GM12878 (cell line): Measurements from ENCODE around the gene GAREM2. TPM values are rescaled to one million over a fixed set of nuclear protein-coding genes. Genes with fewer than 3 reads are reported as not detected.

Experiments used
- ATAC-seq: fragments of 200-7000 bp; cut with Tn5 transposase; 3 replicates; pipeline ENCODE4 v1.9.1; 2020; ENCODE audit warnings: mild to moderate bottlenecking, moderate library complexity
- BruUV-seq: library from RNA; stranded (reverse); fragments of 400-500 nt; replicated peaks from 2 replicates; lab custom pipeline; 2021; lab: Mats Ljungman, UMichigan
- CTCF ChIA-PET: fragments of 300-600 bp; sonication (Branson Sonifier 250); formaldehyde crosslinking; extraction: SDS; loops from one replicate; lab custom pipeline; 2021; ENCODE audit warnings: inconsistent platforms; lab: Yijun Ruan, JAX
- POLR2A ChIA-PET: fragments of 350-600 bp; formaldehyde crosslinking; extraction: SDS; loops from one replicate; lab custom pipeline; 2021; ENCODE audit warnings: inconsistent platforms; lab: Charles Lee
- RAD21 ChIA-PET: fragments of 300-600 bp; sonication (Branson Sonifier 250); formaldehyde crosslinking; loops from one replicate; lab custom pipeline; 2023; ENCODE audit warnings: antibody characterized with exemption; ENCODE audit not compliant: unreplicated experiment; lab: Charles Lee
- SMC1A ChIA-PET: fragments of 300-600 bp; sonication (Branson Sonifier 250); formaldehyde crosslinking; loops from one replicate; lab custom pipeline; 2023; ENCODE audit not compliant: unreplicated experiment, uncharacterized antibody; lab: Charles Lee
- DNase-seq: peaks from one replicate; pipeline ENCODE4 v3.0.0-alpha.2; 2011; ENCODE audit warnings: low read depth, low spot score
- FAIRE-seq: peaks from 3 replicates; lab custom pipeline; 2011; peaks lifted over from hg19 to GRCh38; lab: Jason Lieb, UNC
- H2AFZ ChIP-seq: 2 replicates; pipeline ENCODE4 v1.6.0; 2011; ENCODE audit warnings: low read depth, low read length, control low read depth; ENCODE audit not compliant: control insufficient read depth
- H3K27ac ChIP-seq: 2 replicates; pipeline ENCODE4 v1.5.1; 2011; ENCODE audit warnings: control low read depth; ENCODE audit not compliant: control insufficient read depth, insufficient read depth
- H3K27me3 ChIP-seq, 2 experiments: replicated peaks in 1 of 2; 2 replicates each; pipeline versions ENCODE4 v1.6.0 to v1.6.1; 2011; ENCODE audit warnings: low read length in 1 of 2; ENCODE audit not compliant: control insufficient read depth in 2 of 2, insufficient read depth in 2 of 2
- H3K36me3 ChIP-seq, 2 experiments: 2 replicates each; pipeline ENCODE4 v1.5.1; 2011; ENCODE audit warnings: low read length in 1 of 2; ENCODE audit not compliant: control insufficient read depth in 2 of 2, insufficient read depth in 2 of 2
- H3K4me1 ChIP-seq: 2 replicates; pipeline ENCODE4 v1.6.1; 2011; ENCODE audit warnings: mild to moderate bottlenecking, low read length, moderate library complexity, mixed read lengths; ENCODE audit not compliant: control insufficient read depth, insufficient read depth
- H3K4me2 ChIP-seq: 2 replicates; pipeline ENCODE4 v1.6.0; 2011; ENCODE audit warnings: control low read depth; ENCODE audit not compliant: control insufficient read depth, insufficient read depth
- H3K4me3 ChIP-seq: fragments of 200-600 bp; sonication (generic); 2 replicates; pipeline ENCODE4 v1.5.1; 2016
- H3K79me2 ChIP-seq: 2 replicates; pipeline ENCODE4 v1.6.0; 2011; ENCODE audit warnings: low read length; ENCODE audit not compliant: control insufficient read depth, insufficient read depth
- H3K9ac ChIP-seq: 2 replicates; pipeline ENCODE4 v1.8.0; 2011; ENCODE audit warnings: low read length, control low read depth, mixed read lengths; ENCODE audit not compliant: control insufficient read depth, insufficient read depth
- H3K9me3 ChIP-seq: replicated peaks from 3 replicates; pipeline ENCODE4 v1.5.1; 2011; ENCODE audit warnings: mild to moderate bottlenecking, low read length; ENCODE audit not compliant: control insufficient read depth, insufficient read depth
- H4K20me1 ChIP-seq: 2 replicates; pipeline ENCODE4 v1.6.0; 2011; ENCODE audit not compliant: control insufficient read depth, insufficient read depth
- BHLHE40 ChIP-seq, 2 experiments: fragments of 450-650 bp in 1 of 2; IDR thresholded peaks; 2 replicates each; pipeline ENCODE4 v1.6.1; 2011 to 2017; ENCODE audit warnings: low read depth in 2 of 2, borderline replicate concordance in 1 of 2, improper control_type of control experiment in 1 of 2, low read length in 1 of 2, mild to moderate bottlenecking in 1 of 2
- CHD4 ChIP-seq: fragments of 200-600 bp; sonication (generic); IDR thresholded peaks from 2 replicates; pipeline ENCODE4 v1.6.1; 2016; ENCODE audit warnings: mild to moderate bottlenecking
- DPF2 ChIP-seq: fragments of 450-650 bp; IDR thresholded peaks from 2 replicates; pipeline ENCODE4 v1.6.1; 2017; ENCODE audit warnings: mild to moderate bottlenecking
- ESRRA ChIP-seq: IDR thresholded peaks from 2 replicates; pipeline ENCODE4 v1.6.1; 2012; ENCODE audit warnings: mild to moderate bottlenecking, low read length, improper control_type of control experiment
- IKZF2 ChIP-seq, 2 experiments: fragments of 450-650 bp; IDR thresholded peaks; 2 replicates each; pipeline ENCODE4 v1.6.1; 2017; ENCODE audit warnings: mild to moderate bottlenecking in 2 of 2, moderate library complexity in 2 of 2
- PAX5 ChIP-seq: IDR thresholded peaks from 2 replicates; pipeline ENCODE4 v1.6.1; 2011; ENCODE audit warnings: low read depth, low read length, borderline replicate concordance
- POLR2AphosphoS2 ChIP-seq: IDR thresholded peaks from 2 replicates; pipeline ENCODE4 v1.6.1; 2011; ENCODE audit warnings: low read depth, mild to moderate bottlenecking, low read length, improper control_type of control experiment, moderate library complexity
- RAD21 ChIP-seq: IDR thresholded peaks from 2 replicates; pipeline ENCODE4 v1.6.1; 2011; ENCODE audit warnings: mild to moderate bottlenecking, low read depth, low read length, moderate library complexity; ENCODE audit not compliant: insufficient read depth
- RCOR1 ChIP-seq: conservative IDR thresholded peaks from 2 replicates; pipeline ENCODE4 v1.6.1; 2012; ENCODE audit warnings: low read depth, low read length, improper control_type of control experiment
- SIN3A ChIP-seq: IDR thresholded peaks from 2 replicates; pipeline ENCODE4 v1.6.1; 2012; ENCODE audit warnings: low read depth, low read length, improper control_type of control experiment
- SUPT20H ChIP-seq: IDR thresholded peaks from 2 replicates; pipeline ENCODE4 v1.6.1; 2011; ENCODE audit warnings: low read depth, mild to moderate bottlenecking, low read length, moderate library complexity, borderline replicate concordance; ENCODE audit not compliant: control insufficient read depth
- TBL1XR1 ChIP-seq: IDR thresholded peaks from 2 replicates; pipeline ENCODE4 v1.6.1; 2012; ENCODE audit warnings: low read depth, low read length, improper control_type of control experiment
- TCF12 ChIP-seq: IDR thresholded peaks from 2 replicates; pipeline ENCODE4 v1.6.1; 2011; ENCODE audit warnings: low read depth, mild to moderate bottlenecking, low read length
- YBX1 ChIP-seq: fragments of 450-650 bp; IDR thresholded peaks from 2 replicates; pipeline ENCODE4 v1.6.1; 2016; ENCODE audit warnings: antibody characterized with exemption
- ZNF207 ChIP-seq: fragments of 450-650 bp; IDR thresholded peaks from 2 replicates; pipeline ENCODE4 v1.6.1; 2014; ENCODE audit warnings: antibody characterized with exemption, mild to moderate bottlenecking, borderline replicate concordance
- ZNF217 ChIP-seq: fragments of 450-650 bp; IDR thresholded peaks from 2 replicates; pipeline ENCODE4 v1.6.1; 2017; ENCODE audit warnings: antibody characterized with exemption, mild to moderate bottlenecking
- WGBS: methylation state at CpG from one replicate; pipeline ENCODE4 v1.1.6; 2016; ENCODE audit warnings: low lambda C conversion rate; ENCODE audit not compliant: insufficient replicate concordance, insufficient coverage; ENCODE audit errors: missing lambda C conversion rate; 5-methylcytosine and 5-hydroxymethylcytosine counted together
- in situ Hi-C: fragments of 300-500 bp; cut with MboI; formaldehyde crosslinking; loops from 9 replicates; pipeline ENCODE4 v1.14.3; 2018; ENCODE audit warnings: mixed read lengths
- intact Hi-C: fragments of 100-400 bp; cut with micrococcal nuclease; formaldehyde crosslinking; loops from one replicate; pipeline ENCODE4 v1.14.2; 2022; ENCODE audit not compliant: unreplicated experiment
- polyA plus RNA-seq, 11 experiments: library from polyadenylated mRNA; depleted of rRNA in 4 of 11; unstranded in 6 of 11; stranded (reverse) in 5 of 11; fragments of >200 nt; fragmentation: Nextera tagmentation in 4 of 11; fragmentation: Illumina TruSeq in 1 of 11; extraction: Ambion mirVana in 4 of 11; extraction: Trizol in 1 of 11; gene quantifications; 1 replicate in 1 of 11; 2 replicates in 10 of 11; pipeline versions ENCODE4 v1.2.1 to v1.2.3, GENCODE V29; 2011 to 2016; ENCODE audit warnings: inconsistent platforms in 2 of 11, missing spikeins in 2 of 11, low read depth in 1 of 11
- total RNA-seq, 4 experiments: library from RNA; depleted of rRNA in 3 of 4; stranded (reverse); fragments of >200 nt in 3 of 4; fragmentation: Illumina TruSeq in 1 of 4; extraction: Trizol in 1 of 4; gene quantifications; 2 replicates each; pipeline versions ENCODE4 v1.2.1 to v1.2.3, GENCODE V29; 2013 to 2021

The GAREM2 gene
- total and polyA plus RNA-seq, 10 of the 15 experiments (the other 5 are each of a cell fraction or from before 2014, with no cell fraction given) = 0.06 to 1.4 (median 0.44) TPM

- 90% methylated on average over 10 of the region's 10 CpGs for WGBS
- H4K20me1 ChIP-seq = no peaks in the 10 kb centered on the region
- no peak overlapping the region for H3K9ac ChIP-seq
- RAD21 ChIA-PET = no interaction called here
- no peak overlapping the region for H3K4me2 ChIP-seq
- TF ChIP-seq DPF2 (no peak), SUPT20H (no peak), BHLHE40 (IDR thresholded peaks at IDR 0.05; ENCODE audit: borderline replicate concordance in 1 of 2, low read depth in 2 of 2, low read length in 1 of 2) (no peak), RAD21 (no peak), TBL1XR1 (no peak), ZNF207 (no peak), CHD4 (no peak), SIN3A (no peak), TCF12 (no peak), ESRRA (no peak), PAX5 (no peak), RCOR1 (no peak), ZNF217 (no peak), POLR2AphosphoS2 (no peak), IKZF2 (IDR thresholded peaks at IDR 0.05) (no peak), YBX1 (no peak)
- peaks cover 15% of the 10 kb centered on the region for H3K9me3 ChIP-seq
- DNase-seq (no peak), FAIRE-seq (no peak), ATAC-seq (no peak)
- intact Hi-C loops (no loop called here), in situ Hi-C loops (no loop called here)
- CTCF ChIA-PET = no interaction called here
- peaks cover 7% of the 10 kb centered on the region; the same call in 1 of the 2 replicates for H3K4me1 ChIP-seq
- H3K36me3 ChIP-seq = peaks cover 24 to 61% of the 10 kb centered on the region in 2 experiments; a peak in 3 of 4 replicates
- H3K4me3 ChIP-seq = no peak overlapping the region
- no TSS peak for BruUV-seq
- POLR2A ChIA-PET = interaction anchor here (0.6 kb wide), 1 partner anchor 155 kb away, joined by 3 read pairs; no protein-coding TSS in a partner anchor
- H3K27me3 ChIP-seq = no peaks in the 10 kb centered on the region
- H3K79me2 ChIP-seq = no peaks in the 10 kb centered on the region
- SMC1A ChIA-PET = no interaction called here
- H3K27ac ChIP-seq = no peak overlapping the region
- H2AFZ ChIP-seq = no peak overlapping the region
Measured at GRCh38 chr2:26193578-26194231, 20.8 kb downstream of the GAREM2 start.
